HG03139 (cell line): ENCODE measurements around the gene DDX49.
"Not testable (repeated sequence)": the region's sequence is repeated elsewhere in the genome, so short reads cannot be mapped to it uniquely, and the experiment has no call there.

Experiments used
- ATAC-seq: cut with Tn5 transposase; IDR thresholded peaks from one replicate; pipeline ENCODE4 v1.9.1; 2021; ENCODE audit not compliant: unreplicated experiment

DDX49 gene

GRCh38 chr19:18908917-18909619, 10.4 kb upstream of the DDX49 start:
- ATAC-seq = no peak

- no peak for ATAC-seq
Observed at GRCh38 chr19:18910010-18910409, 9.5 kb upstream of the DDX49 start.

GRCh38 chr19:18910801-18911436, 8.6 kb upstream of the DDX49 start:
- ATAC-seq = no peak

GRCh38 chr19:18912933-18913332, 6.6 kb upstream of the DDX49 start:
- no peak for ATAC-seq

GRCh38 chr19:18913466-18913865, 6.0 kb upstream of the DDX49 start:
- ATAC-seq = no peak

GRCh38 chr19:18915639-18916038, 3.9 kb upstream of the DDX49 start:
- no peak for ATAC-seq

GRCh38 chr19:18917593-18917992, 1.9 kb upstream of the DDX49 start:
- not testable (repeated sequence) for ATAC-seq

GRCh38 chr19:18919900-18920214, 342 bp downstream of the DDX49 start:
- ATAC-seq = no peak

GRCh38 chr19:18920400-18920799, 885 bp downstream of the DDX49 start:
- no peak for ATAC-seq

GRCh38 chr19:18921593-18921992, 2.1 kb downstream of the DDX49 start:
- no peak for ATAC-seq

- ATAC-seq = no peak
Observed at GRCh38 chr19:18922228-18922985, 2.9 kb downstream of the DDX49 start.

- no peak for ATAC-seq
Observed at GRCh38 chr19:18924684-18925213, 5.2 kb downstream of the DDX49 start.

- no peak for ATAC-seq
Observed at GRCh38 chr19:18928018-18928805, 8.7 kb downstream of the DDX49 start.

- no peak for ATAC-seq
Observed at GRCh38 chr19:18929311-18929710, 9.8 kb downstream of the DDX49 start.

- no peak for ATAC-seq
Observed at GRCh38 chr19:18931316-18932162, 12.0 kb downstream of the DDX49 start.

- ATAC-seq = no peak
Observed at GRCh38 chr19:18932216-18932841, 12.8 kb downstream of the DDX49 start.

- no peak for ATAC-seq
Observed at GRCh38 chr19:18933297-18933696, 13.8 kb downstream of the DDX49 start.

- ATAC-seq = no peak
Observed at GRCh38 chr19:18939163-18939562, 19.6 kb downstream of the DDX49 start.

- ATAC-seq = no peak
Observed at GRCh38 chr19:18939922-18940768, 20.6 kb downstream of the DDX49 start.
